ENCODE results near the gene MYMX. TPM values are rescaled to one million over a fixed set of nuclear protein-coding genes. Genes with fewer than 3 reads are reported as not detected.

The MYMX gene
- total RNA-seq, 2 experiments from 2014 or later = not detected

DNA sequence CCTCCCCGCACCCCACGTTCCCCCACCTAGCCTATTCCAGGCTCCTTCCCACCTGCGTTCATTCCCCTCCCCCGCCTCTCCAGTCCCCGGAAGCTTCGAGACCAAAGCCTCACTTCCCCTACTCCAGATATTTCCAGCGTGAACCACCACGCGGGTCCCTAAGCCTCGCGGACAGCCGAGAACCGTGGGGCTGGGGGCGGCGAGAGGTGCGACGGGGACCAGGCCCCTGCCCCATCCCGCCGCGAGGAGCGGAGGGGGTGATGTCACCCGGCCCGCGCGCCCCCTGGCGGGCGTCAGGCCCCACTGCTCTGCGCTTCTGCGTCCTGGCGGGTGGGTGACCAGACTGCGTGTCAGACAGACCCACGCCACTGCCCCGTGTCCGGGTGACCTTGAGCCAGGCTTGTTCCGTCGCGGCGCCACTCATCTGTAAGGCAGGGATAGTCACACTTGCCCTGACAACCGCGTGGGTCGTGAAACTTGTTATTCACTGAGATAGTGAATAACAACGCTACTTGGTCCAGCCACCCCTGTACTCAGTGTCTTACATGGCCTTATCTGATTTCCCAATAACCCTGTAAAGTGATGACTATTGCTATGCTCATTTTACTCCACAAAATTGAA is 21.2 kb downstream of the MYMX start:
- ChIA-PET POLR2A (interaction anchor here (1.0 to 3.5 kb wide), 3 partner anchors 9 to 16 kb away, joined by 4 to 27 read pairs (median 10); partner anchors contain the start of gene HSP90AB1), CTCF (interaction anchor here (0.8 to 3.0 kb wide), 8 partner anchors 8 to 103 kb away, joined by 3 to 21 read pairs (median 4); partner anchors contain the start of genes HSP90AB1 and SLC29A1)

- ChIA-PET CTCF (interaction anchor here (1.2 to 3.0 kb wide), 6 partner anchors 8 to 66 kb away, joined by 4 to 21 read pairs (median 7); partner anchors contain the start of genes HSP90AB1 and SLC29A1), POLR2A (interaction anchor here (2.2 kb wide), 1 partner anchor 8 kb away, joined by 27 read pairs; the partner anchor contains the start of gene HSP90AB1)
These were observed 22.1 kb downstream of the MYMX start for GRCh38 chr6:44238687-44239350.

DNA sequence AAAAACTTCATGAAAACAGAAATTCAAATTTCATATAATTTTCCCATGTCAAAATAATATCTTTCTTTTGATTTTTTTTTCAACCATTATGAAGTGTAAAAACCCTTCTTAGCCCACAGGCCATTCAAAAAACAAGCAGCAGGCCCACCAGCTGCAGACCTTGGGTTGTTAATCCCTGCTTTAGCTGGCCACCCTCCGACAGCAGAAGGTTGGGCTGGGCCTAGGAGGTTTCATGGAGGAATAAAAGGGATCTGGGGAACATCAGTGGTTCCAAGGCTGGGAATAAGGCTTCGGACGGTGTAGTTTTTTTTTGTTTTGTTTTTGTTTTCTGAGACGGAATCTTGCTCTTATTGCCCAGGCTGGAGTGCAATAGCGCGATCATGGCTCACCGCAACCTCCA is 26.6 kb downstream of the MYMX start:
- ChIA-PET POLR2A (no interaction called here), CTCF (interaction anchor here (0.7 to 2.1 kb wide), 5 partner anchors 9 to 147 kb away, joined by 3 to 8 read pairs (median 4); no protein-coding TSS in a partner anchor)

- ChIA-PET CTCF (interaction anchor here (0.8 to 2.6 kb wide), 6 partner anchors 8 to 73 kb away, joined by 3 to 8 read pairs (median 4); partner anchors contain the start of genes SLC29A1 and SLC35B2), POLR2A (interaction anchor here (0.6 to 4.6 kb wide), 6 partner anchors 7 to 47 kb away, joined by 3 to 92 read pairs (median 16); partner anchors contain the start of genes SLC29A1 and SLC35B2)
These were observed 28.7 kb downstream of the MYMX start for GRCh38 chr6:44245391-44245911.

- POLR2A ChIA-PET = interaction anchor here (0.5 to 4.6 kb wide), 16 partner anchors 8 to 657 kb away, joined by 3 to 92 read pairs (median 5); partner anchors contain the start of genes CDC5L, GTPBP2, SLC29A1 and SLC35B2
- CTCF ChIA-PET = interaction anchor here (0.8 to 2.7 kb wide), 10 partner anchors 8 to 73 kb away, joined by 3 to 22 read pairs (median 5); partner anchors contain the start of genes SLC29A1 and SLC35B2
These were observed 29.4 kb downstream of the MYMX start for GRCh38 chr6:44245912-44246662.

DNA sequence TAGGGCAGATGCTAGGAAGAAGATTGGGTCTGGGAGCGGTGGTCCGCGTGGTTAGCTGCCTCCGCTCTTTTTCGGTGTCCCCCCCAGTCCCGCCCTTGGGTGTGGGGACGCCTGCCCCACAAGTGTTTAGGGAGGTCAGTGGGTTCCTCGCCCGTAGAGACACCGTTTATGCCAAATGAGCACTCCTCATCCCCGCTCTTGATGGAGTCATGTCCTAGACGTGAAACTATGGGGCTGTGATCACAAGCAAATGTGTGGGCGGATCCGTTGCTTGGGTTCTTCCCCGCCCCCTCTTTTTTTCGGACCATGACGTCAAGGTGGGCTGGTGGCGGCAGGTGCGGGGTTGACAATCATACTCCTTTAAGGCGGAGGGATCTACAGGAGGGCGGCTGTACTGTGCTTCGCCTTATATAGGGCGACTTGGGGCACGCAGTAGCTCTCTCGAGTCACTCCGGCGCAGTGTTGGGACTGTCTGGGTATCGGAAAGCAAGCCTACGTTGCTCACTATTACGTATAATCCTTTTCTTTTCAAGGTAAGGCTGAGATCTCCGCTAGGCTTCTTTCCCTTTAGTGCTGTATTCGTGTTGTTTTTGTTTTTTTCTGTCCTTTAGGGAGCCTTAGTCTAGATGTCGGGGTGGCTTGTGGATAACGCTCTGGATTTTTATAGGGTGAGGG is 30.1 kb downstream of the MYMX start, which contains the start of gene HSP90AB1:
Gene HSP90AB1 (plus strand): TSS at position 439 of the 675 bp plus-strand sequence. CDS start 1,529 bp downstream, outside the sequence.
- ChIA-PET POLR2A (interaction anchor here (0.5 to 4.6 kb wide), 12 partner anchors 9 to 657 kb away, joined by 3 to 92 read pairs (median 6); partner anchors contain the start of genes CDC5L, GTPBP2, SLC29A1 and SLC35B2), CTCF (interaction anchor here (1.0 to 2.7 kb wide), 7 partner anchors 9 to 45 kb away, joined by 3 to 22 read pairs (median 5); partner anchors contain the start of gene SLC35B2)

DNA sequence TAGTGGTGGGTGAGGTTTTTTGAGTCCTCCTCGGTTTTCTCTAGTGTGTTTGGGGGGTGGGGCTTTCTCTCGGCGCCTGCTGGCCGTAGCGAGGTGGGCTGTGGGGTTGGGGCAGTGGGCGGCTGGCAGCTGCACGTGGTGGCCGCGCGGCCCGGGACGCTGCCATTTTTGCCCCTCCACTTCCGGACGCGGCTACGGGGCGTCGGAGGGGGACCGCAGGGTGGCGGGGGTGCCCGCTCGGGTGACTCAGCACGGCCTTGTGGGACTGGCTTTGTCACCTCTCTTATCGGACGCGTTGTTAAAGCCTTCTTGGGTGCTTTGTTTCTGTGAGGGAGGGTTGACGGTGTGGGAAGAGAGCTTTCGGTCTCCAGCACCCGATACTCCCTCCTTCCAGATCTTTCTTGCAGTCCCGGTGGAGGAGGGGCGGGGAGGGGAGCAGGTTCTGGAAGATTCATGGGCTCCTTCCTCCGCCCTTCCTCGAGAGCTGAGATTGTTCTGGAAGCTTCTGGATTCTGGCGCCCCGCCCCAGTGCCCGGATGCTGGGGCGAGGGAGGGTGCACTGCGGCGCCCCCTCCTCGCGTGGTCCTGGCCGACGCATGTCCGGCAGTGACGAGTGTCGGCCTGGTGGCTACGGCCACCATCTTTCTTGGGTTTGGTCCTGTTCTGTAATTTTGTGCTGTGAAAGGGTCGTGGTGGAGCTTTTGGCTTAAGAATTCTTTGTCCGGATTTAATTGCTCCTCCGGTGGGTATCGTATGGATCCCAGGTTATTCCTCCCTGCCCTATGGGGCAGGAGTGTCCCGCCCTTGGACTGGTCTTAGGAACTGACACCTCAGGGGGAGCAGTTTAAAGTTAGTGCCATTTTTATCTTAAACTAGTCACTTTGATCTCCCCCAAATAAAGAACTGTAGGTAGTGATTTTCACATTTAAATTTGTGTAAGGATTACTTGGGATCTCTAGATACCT is 30.9 kb downstream of the MYMX start:
- POLR2A ChIA-PET = interaction anchor here (1.0 to 4.6 kb wide), 8 partner anchors 8 to 140 kb away, joined by 3 to 92 read pairs (median 17); partner anchors contain the start of genes CDC5L, SLC29A1 and SLC35B2
- CTCF ChIA-PET = interaction anchor here (1.0 to 2.7 kb wide), 7 partner anchors 9 to 46 kb away, joined by 3 to 22 read pairs (median 5); partner anchors contain the start of gene SLC35B2

GRCh38 chr6:44248579-44248978 is 31.9 kb downstream of the MYMX start:
- ChIA-PET CTCF (interaction anchor here (1.1 to 2.7 kb wide), 3 partner anchors 9 to 16 kb away, joined by 3 to 22 read pairs (median 6); partner anchors contain the start of gene SLC35B2), POLR2A (interaction anchor here (3.4 to 4.6 kb wide), 4 partner anchors 7 to 25 kb away, joined by 27 to 92 read pairs (median 48); partner anchors contain the start of genes SLC29A1 and SLC35B2)

DNA sequence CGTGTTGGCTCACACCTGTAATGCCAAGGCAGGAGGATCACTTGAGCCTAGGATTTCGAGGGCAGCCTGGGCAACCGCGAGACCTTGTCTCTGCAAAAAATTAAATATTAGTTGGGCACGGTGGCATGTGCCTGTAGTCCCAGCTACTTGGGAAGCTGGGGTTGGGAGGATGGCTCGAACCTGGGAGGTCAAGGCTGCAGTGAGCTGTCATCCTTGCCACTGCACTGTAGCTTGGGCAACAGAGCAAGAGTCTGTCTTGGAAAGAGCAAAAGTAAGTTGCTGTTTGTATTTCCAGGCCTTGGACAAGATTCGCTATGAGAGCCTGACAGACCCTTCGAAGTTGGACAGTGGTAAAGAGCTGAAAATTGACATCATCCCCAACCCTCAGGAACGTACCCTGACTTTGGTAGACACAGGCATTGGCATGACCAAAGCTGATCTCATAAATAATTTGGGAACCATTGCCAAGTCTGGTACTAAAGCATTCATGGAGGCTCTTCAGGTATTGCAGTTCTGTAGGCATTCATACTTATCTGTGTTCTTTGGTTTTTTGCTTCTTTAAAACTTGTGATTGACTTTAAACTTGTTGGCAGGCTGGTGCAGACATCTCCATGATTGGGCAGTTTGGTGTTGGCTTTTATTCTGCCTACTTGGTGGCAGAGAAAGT is 32.5 kb downstream of the MYMX start:
- ChIA-PET POLR2A (interaction anchor here (4.0 to 4.2 kb wide), 2 partner anchors 7 to 14 kb away, joined by 50 to 92 read pairs; partner anchors contain the start of gene SLC35B2), CTCF (interaction anchor here (1.1 to 2.7 kb wide), 2 partner anchors 8 to 15 kb away, joined by 3 to 22 read pairs; partner anchors contain the start of gene SLC35B2)

DNA sequence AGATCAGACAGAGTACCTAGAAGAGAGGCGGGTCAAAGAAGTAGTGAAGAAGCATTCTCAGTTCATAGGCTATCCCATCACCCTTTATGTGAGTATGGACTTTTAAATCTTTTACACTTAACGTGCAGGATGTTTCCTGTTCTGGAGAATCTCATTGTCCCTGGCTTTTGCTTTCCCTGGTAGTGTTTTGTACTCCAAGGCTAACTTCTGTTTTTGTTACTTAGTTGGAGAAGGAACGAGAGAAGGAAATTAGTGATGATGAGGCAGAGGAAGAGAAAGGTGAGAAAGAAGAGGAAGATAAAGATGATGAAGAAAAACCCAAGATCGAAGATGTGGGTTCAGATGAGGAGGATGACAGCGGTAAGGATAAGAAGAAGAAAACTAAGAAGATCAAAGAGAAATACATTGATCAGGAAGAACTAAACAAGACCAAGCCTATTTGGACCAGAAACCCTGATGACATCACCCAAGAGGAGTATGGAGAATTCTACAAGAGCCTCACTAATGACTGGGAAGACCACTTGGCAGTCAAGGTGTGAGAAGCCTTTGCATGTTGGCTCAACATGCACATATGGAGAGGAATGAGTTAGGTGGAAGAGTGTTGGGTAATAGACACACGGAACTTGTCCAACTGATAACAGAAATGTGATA is 33.5 kb downstream of the MYMX start:
- ChIA-PET POLR2A (no interaction called here), CTCF (no interaction called here)

DNA sequence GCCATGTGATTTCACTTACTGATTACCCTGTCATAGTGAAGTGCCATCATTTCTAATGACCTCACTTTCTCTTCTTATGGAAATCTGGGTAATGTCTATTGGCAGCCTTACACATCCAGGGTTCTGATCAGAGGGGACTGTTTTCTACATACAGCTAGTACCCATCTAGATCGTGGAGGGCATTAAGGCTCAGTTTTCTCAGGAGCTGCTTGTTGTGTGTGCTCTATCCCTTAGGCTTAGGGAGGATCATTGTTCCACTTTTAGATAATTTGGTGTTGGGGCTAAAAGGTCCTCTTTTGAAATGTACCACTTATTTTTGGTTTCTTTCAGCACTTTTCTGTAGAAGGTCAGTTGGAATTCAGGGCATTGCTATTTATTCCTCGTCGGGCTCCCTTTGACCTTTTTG is 34.0 kb downstream of the MYMX start:
- CTCF ChIA-PET = no interaction called here
- POLR2A ChIA-PET = no interaction called here

GRCh38 chr6:44251576-44252524 is 35.1 kb downstream of the MYMX start:
- ChIA-PET CTCF (no interaction called here), POLR2A (interaction anchor here (0.8 kb wide), 1 partner anchor 13 kb away, joined by 4 read pairs; no protein-coding TSS in a partner anchor)

DNA sequence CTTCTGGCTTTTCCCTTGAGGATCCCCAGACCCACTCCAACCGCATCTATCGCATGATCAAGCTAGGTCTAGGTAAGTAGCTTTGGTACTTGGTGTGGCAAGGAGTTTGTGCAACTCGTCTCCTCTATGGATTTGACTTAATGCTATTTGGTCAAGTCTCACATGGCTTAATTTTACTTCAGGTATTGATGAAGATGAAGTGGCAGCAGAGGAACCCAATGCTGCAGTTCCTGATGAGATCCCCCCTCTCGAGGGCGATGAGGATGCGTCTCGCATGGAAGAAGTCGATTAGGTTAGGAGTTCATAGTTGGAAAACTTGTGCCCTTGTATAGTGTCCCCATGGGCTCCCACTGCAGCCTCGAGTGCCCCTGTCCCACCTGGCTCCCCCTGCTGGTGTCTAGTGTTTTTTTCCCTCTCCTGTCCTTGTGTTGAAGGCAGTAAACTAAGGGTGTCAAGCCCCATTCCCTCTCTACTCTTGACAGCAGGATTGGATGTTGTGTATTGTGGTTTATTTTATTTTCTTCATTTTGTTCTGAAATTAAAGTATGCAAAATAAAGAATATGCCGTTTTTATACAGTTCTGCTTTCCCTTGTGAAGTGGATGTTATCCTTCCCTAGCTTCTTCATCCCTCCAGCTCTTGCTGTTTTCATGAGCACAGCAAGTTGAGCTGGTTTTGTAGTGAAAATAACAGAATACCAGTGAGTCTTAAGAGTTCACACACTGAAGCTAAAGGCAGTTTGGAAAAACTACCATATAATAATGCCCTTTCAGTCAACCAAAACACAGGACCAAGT is 36.8 kb downstream of the MYMX start:
- ChIA-PET CTCF (interaction anchor here (2.0 to 2.1 kb wide), 2 partner anchors 11 to 31 kb away, joined by 5 to 10 read pairs; partner anchors contain the start of gene NFKBIE), POLR2A (interaction anchor here (1.1 kb wide), 1 partner anchor 16 kb away, joined by 4 read pairs; no protein-coding TSS in a partner anchor)
